ENCODE measurements around the gene FNDC5. TPM values are rescaled to one million over a fixed set of nuclear protein-coding genes. Genes with fewer than 3 reads are reported as not detected.

Gene FNDC5
- total RNA-seq, 1 experiment from 2014 or later, result 4.5 TPM

- H3K4me3 Mint-ChIP-seq, result no peak overlapping the region; a peak in 1 of 5 replicates
- Histone ChIP-seq H3T11ph (ENCODE audit: low read length) (no peak overlapping the region), H2AK5ac (ENCODE audit: insufficient read length, low read length) (no peak overlapping the region), H3K23me2 (ENCODE audit: insufficient read length, low read depth, low read length, poor library complexity, severe bottlenecking) (no peaks in the 10 kb centered on the region), H2BK20ac (ENCODE audit: low read depth, low read length, poor library complexity, severe bottlenecking) (no peak overlapping the region), H3K56ac (ENCODE audit: insufficient read length, low read depth, low read length) (no peak overlapping the region), H3K79me2 (ENCODE audit: insufficient read depth, low read length) (no peaks in the 10 kb centered on the region), H2BK12ac (ENCODE audit: insufficient read length, low read depth, low read length) (no peak overlapping the region), H2AFZ (ENCODE audit: low read length) (no peak overlapping the region), H2BK120ac (ENCODE audit: low read depth, low read length, poor library complexity, severe bottlenecking) (no peak overlapping the region), H3K4me2 (ENCODE audit: insufficient read depth, insufficient read length, low read length) (no peak overlapping the region), H3K4ac (ENCODE audit: low read depth, low read length) (no peak overlapping the region), H3K14ac (ENCODE audit: insufficient read depth, low read length) (no peak overlapping the region), H3K9me3 (ENCODE audit: control insufficient read depth, low read depth, low read length) (no peaks in the 10 kb centered on the region), H4K20me1 (ENCODE audit: control insufficient read depth, insufficient read depth, insufficient read length) (no peaks in the 10 kb centered on the region), H3K23ac (ENCODE audit: insufficient read length, low read depth, low read length) (no peak overlapping the region), H4K5ac (ENCODE audit: insufficient read length, low read depth, low read length) (no peak overlapping the region), H3K18ac (ENCODE audit: insufficient read length, low read depth, low read length) (no peak overlapping the region), H4K8ac (replicated peaks; ENCODE audit: insufficient read length, low read depth, low read length) (no peak overlapping the region), H4K91ac (ENCODE audit: insufficient read length, low read depth, low read length) (no peak overlapping the region), H3K4me1 (ENCODE audit: insufficient read depth, low read length) (no peaks in the 10 kb centered on the region), H2BK15ac (ENCODE audit: low read depth, low read length) (no peak overlapping the region), H3K27me3 (ENCODE audit: insufficient read depth, low read length) (no peaks in the 10 kb centered on the region; the same call in 1 of the 2 replicates), H3K27ac (ENCODE audit: insufficient read length, low read depth, low read length) (no peak overlapping the region), H3K79me1 (ENCODE audit: insufficient read depth, low read depth, low read length, poor library complexity, severe bottlenecking) (no peaks in the 10 kb centered on the region), H2BK5ac (ENCODE audit: insufficient read length, low read length) (no peak overlapping the region), H3K9ac (ENCODE audit: extremely low read depth, insufficient read length, low read length) (no peak overlapping the region)
- no peak for DNase-seq
- no peaks in the 10 kb centered on the region for H3K36me3 Mint-ChIP-seq (ENCODE audit: insufficient read depth in 1 of 3, low read depth in 3 of 3)
- peaks cover 3 to 28% of the 10 kb centered on the region in 2 experiments; a peak in 3 of 4 replicates for H3K4me1 Mint-ChIP-seq
- peaks cover 79% of the 10 kb centered on the region for H3K27me3 Mint-ChIP-seq (ENCODE audit: low read depth)
- no CpG with 5 or more reads among the region's 19 CpGs for WGBS (ENCODE audit: extremely low coverage, insufficient read length, low lambda C conversion rate)
- H3K9me3 Mint-ChIP-seq, result peaks cover 0 to under 1% of the 10 kb centered on the region in 2 experiments; a peak in 2 of 5 replicates
- H3K27ac Mint-ChIP-seq, result no peak overlapping the region
- no peak for TF ChIP-seq CTCF (conservative IDR thresholded peaks at IDR 0.05)
Observed at GRCh38 chr1:32886828-32887414, 16.2 kb upstream of the FNDC5 start.
